ENCODE measurements around the gene KRT9. TPM values are rescaled to one million over a fixed set of nuclear protein-coding genes. Genes with fewer than 3 reads are reported as not detected.
"Not testable (repeated sequence)": the region's sequence is repeated elsewhere in the genome, so short reads cannot be mapped to it uniquely, and the experiment has no call there.

The KRT9 gene
- total RNA-seq, 1 experiment from 2014 or later = not detected

DNA sequence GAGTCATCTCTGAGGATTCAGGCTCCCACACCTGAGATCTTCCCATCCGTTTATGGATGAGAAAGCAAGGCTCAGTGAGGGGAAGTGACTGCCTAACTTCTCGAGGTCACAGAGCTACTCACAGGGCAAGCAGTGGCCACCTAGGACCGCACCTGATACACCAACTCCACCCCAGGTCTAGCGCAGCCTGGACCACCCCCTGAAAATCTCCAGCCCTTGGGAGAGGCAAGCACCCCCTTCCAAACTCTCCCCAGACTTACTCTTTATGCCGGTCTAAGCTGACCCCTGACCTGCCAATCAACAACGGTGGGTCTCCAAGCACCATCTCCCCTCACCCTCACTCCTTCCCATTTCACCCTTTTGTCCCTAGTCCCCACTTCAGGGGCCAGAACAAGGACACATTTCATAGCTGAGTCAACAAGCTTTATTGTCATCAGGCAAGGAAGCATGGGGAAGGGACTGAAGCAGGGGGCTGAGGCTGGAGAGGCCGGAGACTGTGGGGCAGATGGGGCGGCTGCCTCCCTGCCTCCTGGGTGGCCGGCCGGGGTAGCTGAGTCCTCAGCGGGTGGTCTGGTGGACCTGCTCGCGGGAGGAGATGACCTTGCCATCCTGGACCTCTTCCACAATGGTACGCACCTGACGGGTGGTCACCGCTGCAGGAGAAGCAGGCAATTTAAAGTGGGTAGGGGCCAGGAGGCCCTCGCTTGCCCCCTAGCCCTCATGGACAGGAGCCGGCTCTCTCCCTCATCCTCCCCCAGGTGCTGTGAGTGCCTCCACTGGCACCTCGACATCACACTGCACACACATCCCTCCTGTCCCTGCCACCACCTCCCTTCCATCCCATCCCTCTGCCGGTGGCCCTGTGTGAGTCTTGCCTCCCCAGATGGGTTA, 47.4 kb upstream of the KRT9 start:
- peaks cover 64% of the 10 kb centered on the region for H3K36me3 Mint-ChIP-seq (ENCODE audit: insufficient read depth, unreplicated experiment)
- CTCF ChIA-PET = interaction anchor here (1.1 kb wide), 1 partner anchor 35 kb away, joined by 4 read pairs; no protein-coding TSS in a partner anchor
- H3K27ac Mint-ChIP-seq (ENCODE audit: unreplicated experiment) = peak overlapping the region; percentile 25
- no peak overlapping the region for H3K4me3 Mint-ChIP-seq (ENCODE audit: low read depth, unreplicated experiment)
- H3K4me1 Mint-ChIP-seq (ENCODE audit: low read depth, unreplicated experiment) = peaks cover 43% of the 10 kb centered on the region
- TF ChIP-seq, protein P1, sequence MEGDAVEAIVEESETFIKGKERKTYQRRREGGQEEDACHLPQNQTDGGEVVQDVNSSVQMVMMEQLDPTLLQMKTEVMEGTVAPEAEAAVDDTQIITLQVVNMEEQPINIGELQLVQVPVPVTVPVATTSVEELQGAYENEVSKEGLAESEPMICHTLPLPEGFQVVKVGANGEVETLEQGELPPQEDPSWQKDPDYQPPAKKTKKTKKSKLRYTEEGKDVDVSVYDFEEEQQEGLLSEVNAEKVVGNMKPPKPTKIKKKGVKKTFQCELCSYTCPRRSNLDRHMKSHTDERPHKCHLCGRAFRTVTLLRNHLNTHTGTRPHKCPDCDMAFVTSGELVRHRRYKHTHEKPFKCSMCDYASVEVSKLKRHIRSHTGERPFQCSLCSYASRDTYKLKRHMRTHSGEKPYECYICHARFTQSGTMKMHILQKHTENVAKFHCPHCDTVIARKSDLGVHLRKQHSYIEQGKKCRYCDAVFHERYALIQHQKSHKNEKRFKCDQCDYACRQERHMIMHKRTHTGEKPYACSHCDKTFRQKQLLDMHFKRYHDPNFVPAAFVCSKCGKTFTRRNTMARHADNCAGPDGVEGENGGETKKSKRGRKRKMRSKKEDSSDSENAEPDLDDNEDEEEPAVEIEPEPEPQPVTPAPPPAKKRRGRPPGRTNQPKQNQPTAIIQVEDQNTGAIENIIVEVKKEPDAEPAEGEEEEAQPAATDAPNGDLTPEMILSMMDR (IDR thresholded peaks at IDR 0.05; ENCODE audit: unreplicated experiment) = no peak
- H3K9me3 Mint-ChIP-seq (ENCODE audit: low read depth, unreplicated experiment) = no peaks in the 10 kb centered on the region
- DNase-seq = no peak
- BruUV-seq (replicated peaks) = no TSS peak
- H3K27me3 Mint-ChIP-seq (ENCODE audit: unreplicated experiment) = no peaks in the 10 kb centered on the region
- intact Hi-C loops (cut with micrococcal nuclease; ENCODE audit: unreplicated experiment) = no loop called here

DNA sequence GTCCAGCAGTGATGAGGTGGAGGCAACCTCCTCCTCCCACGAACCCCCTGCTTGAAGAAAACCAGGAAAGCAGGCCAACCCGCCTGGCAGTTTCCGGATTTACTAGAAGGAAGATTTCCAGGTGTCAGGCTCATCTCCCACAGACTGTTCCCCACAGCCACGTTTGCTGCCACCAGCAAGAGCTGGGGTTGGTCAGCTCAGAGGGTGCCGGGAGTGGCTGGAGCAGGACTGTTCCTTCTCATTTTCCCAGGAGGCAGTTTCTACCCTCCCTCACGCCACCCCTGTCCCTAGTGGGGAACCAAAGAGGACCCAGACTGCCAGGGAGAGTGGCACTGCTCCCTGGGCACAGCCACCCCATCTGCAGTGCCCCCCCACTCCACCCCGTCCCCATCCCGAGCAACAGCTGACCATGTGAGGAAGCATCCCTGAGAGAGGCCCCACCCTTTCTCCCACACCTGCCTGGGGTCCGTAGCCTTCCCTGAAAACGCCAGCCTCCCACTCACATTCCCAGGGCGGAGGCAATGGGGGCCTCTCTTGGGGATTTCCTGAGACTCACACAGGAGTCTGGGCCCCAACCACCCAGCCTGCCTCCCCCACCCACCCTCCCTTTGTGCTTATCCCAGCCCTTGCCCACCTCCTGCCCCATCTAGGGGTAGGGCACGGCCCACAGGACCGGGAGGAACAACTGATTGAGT, 46.6 kb upstream of the KRT9 start:
- Mint-ChIP-seq H3K27ac (ENCODE audit: unreplicated experiment) (no peak overlapping the region), H3K4me1 (ENCODE audit: low read depth, unreplicated experiment) (peaks cover 47% of the 10 kb centered on the region), H3K4me3 (ENCODE audit: low read depth, unreplicated experiment) (no peak overlapping the region), H3K9me3 (ENCODE audit: low read depth, unreplicated experiment) (no peaks in the 10 kb centered on the region), H3K36me3 (ENCODE audit: insufficient read depth, unreplicated experiment) (peaks cover 56% of the 10 kb centered on the region), H3K27me3 (ENCODE audit: unreplicated experiment) (no peaks in the 10 kb centered on the region)
- intact Hi-C loops (cut with micrococcal nuclease; ENCODE audit: unreplicated experiment) = no loop called here
- BruUV-seq (replicated peaks) = no TSS peak
- no peak for DNase-seq
- TF ChIP-seq, protein P1 (IDR thresholded peaks at IDR 0.05; ENCODE audit: unreplicated experiment) = no peak
- CTCF ChIA-PET = interaction anchor here (1.1 kb wide), 1 partner anchor 36 kb away, joined by 4 read pairs; no protein-coding TSS in a partner anchor

DNA sequence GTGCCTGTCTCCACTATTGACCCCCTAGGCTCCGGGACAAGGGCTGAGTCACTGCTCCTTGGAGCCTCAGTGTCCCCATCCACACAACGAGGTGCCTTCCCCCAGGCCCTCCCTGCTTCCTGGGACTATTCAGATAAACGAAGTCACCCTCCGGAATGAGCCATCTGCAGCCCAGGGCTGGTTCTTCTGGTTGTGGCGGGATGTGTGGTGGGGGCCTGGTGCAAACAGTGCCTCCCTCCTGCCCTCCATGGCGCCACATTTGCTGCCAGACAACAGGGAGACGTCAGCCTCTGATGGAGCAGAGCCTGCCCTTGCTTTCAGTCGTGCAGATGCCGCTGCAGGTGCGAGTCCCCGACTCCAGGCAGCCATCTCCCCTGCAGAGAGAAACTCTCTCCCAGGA, 45.8 kb upstream of the KRT9 start:
- no peaks in the 10 kb centered on the region for H3K9me3 Mint-ChIP-seq (ENCODE audit: low read depth, unreplicated experiment)
- H3K4me3 Mint-ChIP-seq (ENCODE audit: low read depth, unreplicated experiment) = no peak overlapping the region
- intact Hi-C loops (cut with micrococcal nuclease; ENCODE audit: unreplicated experiment) = no loop called here
- DNase-seq = no peak
- CTCF ChIA-PET = no interaction called here
- TF ChIP-seq, protein P1 (IDR thresholded peaks at IDR 0.05; ENCODE audit: unreplicated experiment) = no peak
- peaks cover 51% of the 10 kb centered on the region for H3K4me1 Mint-ChIP-seq (ENCODE audit: low read depth, unreplicated experiment)
- no TSS peak for BruUV-seq (replicated peaks)
- no peaks in the 10 kb centered on the region for H3K27me3 Mint-ChIP-seq (ENCODE audit: unreplicated experiment)
- peaks cover 52% of the 10 kb centered on the region for H3K36me3 Mint-ChIP-seq (ENCODE audit: insufficient read depth, unreplicated experiment)
- H3K27ac Mint-ChIP-seq (ENCODE audit: unreplicated experiment) = no peak overlapping the region

GRCh38 chr17:41617136-41617535, 45.3 kb upstream of the KRT9 start:
- DNase-seq = no peak
- H3K27ac Mint-ChIP-seq (ENCODE audit: unreplicated experiment) = no peak overlapping the region
- TF ChIP-seq, protein P1 (IDR thresholded peaks at IDR 0.05; ENCODE audit: unreplicated experiment) = no peak
- CTCF ChIA-PET = interaction anchor here (0.6 kb wide), 2 partner anchors 24 to 39 kb away, joined by 3 read pairs; no protein-coding TSS in a partner anchor
- no TSS peak for BruUV-seq (replicated peaks)
- H3K36me3 Mint-ChIP-seq (ENCODE audit: insufficient read depth, unreplicated experiment) = peaks cover 48% of the 10 kb centered on the region
- no peaks in the 10 kb centered on the region for H3K9me3 Mint-ChIP-seq (ENCODE audit: low read depth, unreplicated experiment)
- no peaks in the 10 kb centered on the region for H3K27me3 Mint-ChIP-seq (ENCODE audit: unreplicated experiment)
- peaks cover 51% of the 10 kb centered on the region for H3K4me1 Mint-ChIP-seq (ENCODE audit: low read depth, unreplicated experiment)
- no peak overlapping the region for H3K4me3 Mint-ChIP-seq (ENCODE audit: low read depth, unreplicated experiment)
- intact Hi-C loops (cut with micrococcal nuclease; ENCODE audit: unreplicated experiment) = no loop called here

GRCh38 chr17:41616486-41616885, 44.6 kb upstream of the KRT9 start:
- H3K27ac Mint-ChIP-seq (ENCODE audit: unreplicated experiment); H3K4me3 Mint-ChIP-seq (ENCODE audit: low read depth, unreplicated experiment); BruUV-seq (replicated peaks); H3K27me3 Mint-ChIP-seq (ENCODE audit: unreplicated experiment); DNase-seq; intact Hi-C loops (cut with micrococcal nuclease; ENCODE audit: unreplicated experiment); H3K9me3 Mint-ChIP-seq (ENCODE audit: low read depth, unreplicated experiment): not testable (repeated sequence)
- Mint-ChIP-seq H3K36me3 (ENCODE audit: insufficient read depth, unreplicated experiment) (peaks cover 41% of the 10 kb centered on the region), H3K4me1 (ENCODE audit: low read depth, unreplicated experiment) (peaks cover 46% of the 10 kb centered on the region)
- CTCF ChIA-PET = interaction anchor here (0.6 kb wide), 2 partner anchors 23 to 39 kb away, joined by 3 read pairs; no protein-coding TSS in a partner anchor
